Trophoblast cell (in vitro differentiated cells and primary cell): ENCODE data around the gene MAP6D1.

Source experiments
- DNase-seq, 2 donors: peaks; one replicate each; pipeline ENCODE4 v3.0.0-alpha.2; 2016
- H2AFZ ChIP-seq: 2 replicates; pipeline ENCODE4 v1.6.1; 2013; ENCODE audit warnings: low read length, moderate library complexity, mild to moderate bottlenecking; ENCODE audit not compliant: insufficient read depth, poor library complexity
- H2AK5ac ChIP-seq: 2 replicates; pipeline ENCODE4 v1.6.1; 2013; ENCODE audit warnings: mild to moderate bottlenecking, low read length
- H2BK120ac ChIP-seq: 2 replicates; pipeline ENCODE4 v1.6.1; 2013; ENCODE audit warnings: low read length, mild to moderate bottlenecking, moderate library complexity; ENCODE audit not compliant: insufficient read depth, poor library complexity
- H2BK12ac ChIP-seq: 2 replicates; pipeline ENCODE4 v1.6.1; 2013; ENCODE audit warnings: mild to moderate bottlenecking, low read length, moderate library complexity
- H2BK5ac ChIP-seq: 2 replicates; pipeline ENCODE4 v1.6.1; 2013; ENCODE audit warnings: low read length, low read depth, moderate library complexity, mild to moderate bottlenecking; ENCODE audit not compliant: poor library complexity
- H3K14ac ChIP-seq: 2 replicates; pipeline ENCODE4 v1.6.1; 2013; ENCODE audit warnings: mild to moderate bottlenecking, low read length
- H3K18ac ChIP-seq: 2 replicates; pipeline ENCODE4 v1.6.1; 2013; ENCODE audit warnings: mild to moderate bottlenecking, low read length
- H3K23ac ChIP-seq: 2 replicates; pipeline ENCODE4 v1.6.1; 2013; ENCODE audit warnings: low read length
- H3K27ac ChIP-seq: 2 replicates; pipeline ENCODE4 v1.5.1; 2013; ENCODE audit warnings: low read depth, mild to moderate bottlenecking, inconsistent platforms, low read length, moderate library complexity
- H3K27me3 ChIP-seq: 2 replicates; pipeline ENCODE4 v1.6.1; 2013; ENCODE audit warnings: inconsistent platforms, mild to moderate bottlenecking, low read length, moderate library complexity; ENCODE audit not compliant: insufficient read depth
- H3K36me3 ChIP-seq, 2 experiments: 1 replicate in 1 of 2; 2 replicates in 1 of 2; pipeline ENCODE4 v1.6.1; 2013; ENCODE audit warnings: low read length in 2 of 2, mild to moderate bottlenecking in 2 of 2, moderate library complexity in 1 of 2; ENCODE audit not compliant: insufficient read depth in 2 of 2, control insufficient read depth in 1 of 2
- H3K4ac ChIP-seq: 2 replicates; pipeline ENCODE4 v1.6.1; 2013; ENCODE audit warnings: low read depth, mild to moderate bottlenecking, low read length, moderate library complexity
- H3K4me1 ChIP-seq, 2 experiments: 1 replicate in 1 of 2; 2 replicates in 1 of 2; pipeline ENCODE4 v1.6.1; 2013; ENCODE audit warnings: low read length in 2 of 2, mild to moderate bottlenecking in 2 of 2, moderate library complexity in 1 of 2; ENCODE audit not compliant: insufficient read depth in 2 of 2, control insufficient read depth in 1 of 2
- H3K4me2 ChIP-seq: 2 replicates; pipeline ENCODE4 v1.6.1; 2013; ENCODE audit warnings: inconsistent platforms, mild to moderate bottlenecking, low read length, moderate library complexity
- H3K4me3 ChIP-seq: 2 replicates; pipeline ENCODE4 v1.5.1; 2013; ENCODE audit warnings: mild to moderate bottlenecking, low read depth, low read length, inconsistent platforms
- H3K79me1 ChIP-seq: one replicate; pipeline ENCODE4 v1.6.1; 2013; ENCODE audit warnings: low read length
- H3K79me2 ChIP-seq: 2 replicates; pipeline ENCODE4 v1.6.1; 2013; ENCODE audit warnings: low read length, mild to moderate bottlenecking; ENCODE audit not compliant: control insufficient read depth, insufficient read depth, poor library complexity
- H3K9ac ChIP-seq: 2 replicates; pipeline ENCODE4 v1.6.1; 2013; ENCODE audit warnings: mild to moderate bottlenecking, low read length
- H3K9me3 ChIP-seq: 2 replicates; pipeline ENCODE4 v1.6.1; 2013; ENCODE audit warnings: low read depth, mild to moderate bottlenecking, control low read depth, inconsistent platforms, low read length; ENCODE audit not compliant: insufficient read depth
- H4K12ac ChIP-seq: 2 replicates; pipeline ENCODE4 v1.6.1; 2013; ENCODE audit warnings: low read depth, mild to moderate bottlenecking, low read length, moderate library complexity
- H4K8ac ChIP-seq: 2 replicates; pipeline ENCODE4 v1.6.1; 2013; ENCODE audit warnings: low read depth, mild to moderate bottlenecking, low read length, moderate library complexity
- H4K91ac ChIP-seq: one replicate; pipeline ENCODE4 v1.6.1; 2013; ENCODE audit warnings: low read depth, mild to moderate bottlenecking, low read length, moderate library complexity
- WGBS: extraction: QIAGEN DNeasy Blood & Tissue Kit; methylation state at CpG from one replicate; pipeline ENCODE4 v1.1.7; 2013; ENCODE audit warnings: missing lambda C conversion rate; ENCODE audit not compliant: insufficient read length, insufficient coverage; ENCODE audit errors: extremely low coverage; 5-methylcytosine and 5-hydroxymethylcytosine counted together

Gene MAP6D1

GRCh38 chr3:183868796-183869195 lies 43.4 kb upstream of the MAP6D1 start:
- Histone ChIP-seq H4K91ac (no peak overlapping the region), H2BK120ac (no peak overlapping the region), H3K4ac (no peak overlapping the region), H2AK5ac (no peak overlapping the region), H3K9me3 (no peaks in the 10 kb centered on the region), H3K79me2 (peaks cover 1% of the 10 kb centered on the region), H3K79me1 (no peaks in the 10 kb centered on the region), H2BK12ac (no peak overlapping the region), H3K27ac (no peak overlapping the region), H3K36me3 (peaks cover 10 to 14% of the 10 kb centered on the region in 2 experiments), H3K4me1 (no peaks in the 10 kb centered on the region), H3K18ac (no peak overlapping the region), H3K9ac (no peak overlapping the region), H4K8ac (no peak overlapping the region), H3K4me3 (no peak overlapping the region), H3K27me3 (no peaks in the 10 kb centered on the region), H3K4me2 (no peak overlapping the region), H3K14ac (no peak overlapping the region), H2BK5ac (no peak overlapping the region), H2AFZ (no peak overlapping the region), H3K23ac (no peak overlapping the region), H4K12ac (no peak overlapping the region)
- 100% methylated on average over 1 of the region's 1 CpG for WGBS
- no peak for DNase-seq

- H2BK12ac ChIP-seq = no peak overlapping the region
- H2BK120ac ChIP-seq = no peak overlapping the region
- H3K4me1 ChIP-seq = no peaks in the 10 kb centered on the region
- no peak overlapping the region for H4K91ac ChIP-seq
- H3K14ac ChIP-seq = no peak overlapping the region
- H3K23ac ChIP-seq = no peak overlapping the region
- H2AFZ ChIP-seq = no peak overlapping the region
- no peaks in the 10 kb centered on the region for H3K79me1 ChIP-seq
- no peak overlapping the region for H3K4me3 ChIP-seq
- no peak overlapping the region for H2BK5ac ChIP-seq
- H3K79me2 ChIP-seq = no peaks in the 10 kb centered on the region
- H4K8ac ChIP-seq = no peak overlapping the region
- H3K9me3 ChIP-seq = no peaks in the 10 kb centered on the region
- H3K18ac ChIP-seq = no peak overlapping the region
- H4K12ac ChIP-seq = no peak overlapping the region
- no peak overlapping the region for H3K27ac ChIP-seq
- H3K4ac ChIP-seq = no peak overlapping the region
- no CpG with 5 or more reads among the region's 4 CpGs for WGBS
- peaks cover 17 to 25% of the 10 kb centered on the region in 2 experiments for H3K36me3 ChIP-seq
- H3K27me3 ChIP-seq = no peaks in the 10 kb centered on the region
- no peak overlapping the region for H3K9ac ChIP-seq
- H3K4me2 ChIP-seq = no peak overlapping the region
- no peak for DNase-seq
- H2AK5ac ChIP-seq = no peak overlapping the region
These were observed 37.2 kb upstream of the MAP6D1 start for GRCh38 chr3:183862610-183863009.

GRCh38 chr3:183857863-183858262 lies 32.5 kb upstream of the MAP6D1 start:
- Histone ChIP-seq H3K23ac (no peak overlapping the region), H3K79me1 (no peaks in the 10 kb centered on the region), H3K27me3 (no peaks in the 10 kb centered on the region), H3K27ac (no peak overlapping the region), H2BK5ac (no peak overlapping the region), H2BK12ac (no peak overlapping the region), H3K36me3 (peaks cover 11 to 20% of the 10 kb centered on the region in 2 experiments), H3K18ac (no peak overlapping the region), H2AFZ (no peak overlapping the region), H3K4me3 (no peak overlapping the region), H3K14ac (no peak overlapping the region), H3K9ac (no peak overlapping the region), H3K4me1 (no peaks in the 10 kb centered on the region), H2AK5ac (no peak overlapping the region), H4K12ac (no peak overlapping the region), H3K4ac (no peak overlapping the region), H4K91ac (no peak overlapping the region), H3K4me2 (no peak overlapping the region), H3K9me3 (no peaks in the 10 kb centered on the region), H3K79me2 (no peaks in the 10 kb centered on the region), H2BK120ac (no peak overlapping the region), H4K8ac (no peak overlapping the region)
- no peak for DNase-seq
- WGBS = no CpG with 5 or more reads among the region's 3 CpGs

GRCh38 chr3:183854318-183855035 lies 29.1 kb upstream of the MAP6D1 start:
- Histone ChIP-seq H3K9me3 (no peaks in the 10 kb centered on the region), H3K36me3 (peaks cover 10 to 16% of the 10 kb centered on the region in 2 experiments), H3K4ac (no peak overlapping the region), H2AK5ac (no peak overlapping the region), H3K79me2 (no peaks in the 10 kb centered on the region), H3K23ac (no peak overlapping the region), H3K14ac (no peak overlapping the region), H2BK12ac (no peak overlapping the region), H3K27ac (no peak overlapping the region), H3K18ac (no peak overlapping the region), H2AFZ (no peak overlapping the region), H2BK5ac (no peak overlapping the region), H3K9ac (no peak overlapping the region), H3K4me3 (no peak overlapping the region), H2BK120ac (no peak overlapping the region), H4K91ac (no peak overlapping the region), H3K79me1 (no peaks in the 10 kb centered on the region), H3K4me1 (no peaks in the 10 kb centered on the region), H3K4me2 (no peak overlapping the region), H4K12ac (no peak overlapping the region), H4K8ac (no peak overlapping the region), H3K27me3 (no peaks in the 10 kb centered on the region)
- WGBS = 100% methylated on average over 1 of the region's 4 CpGs
- no peak for DNase-seq
